COLO829 (cell line): Measurements from ENCODE around the gene HSPBAP1.
A peak's percentile ranks its signal among the peaks of the same experiment; 100 is the strongest.

Experiments used
- DNase-seq: peaks from one replicate; pipeline ENCODE4 v3.0.0; 2012; ENCODE audit warnings: low spot score

The HSPBAP1 gene, protein sequence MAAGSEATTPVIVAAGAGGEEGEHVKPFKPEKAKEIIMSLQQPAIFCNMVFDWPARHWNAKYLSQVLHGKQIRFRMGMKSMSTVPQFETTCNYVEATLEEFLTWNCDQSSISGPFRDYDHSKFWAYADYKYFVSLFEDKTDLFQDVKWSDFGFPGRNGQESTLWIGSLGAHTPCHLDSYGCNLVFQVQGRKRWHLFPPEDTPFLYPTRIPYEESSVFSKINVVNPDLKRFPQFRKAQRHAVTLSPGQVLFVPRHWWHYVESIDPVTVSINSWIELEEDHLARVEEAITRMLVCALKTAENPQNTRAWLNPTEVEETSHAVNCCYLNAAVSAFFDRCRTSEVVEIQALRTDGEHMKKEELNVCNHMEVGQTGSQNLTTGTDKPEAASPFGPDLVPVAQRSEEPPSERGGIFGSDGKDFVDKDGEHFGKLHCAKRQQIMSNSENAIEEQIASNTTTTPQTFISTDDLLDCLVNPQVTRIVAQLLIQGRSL

DNA sequence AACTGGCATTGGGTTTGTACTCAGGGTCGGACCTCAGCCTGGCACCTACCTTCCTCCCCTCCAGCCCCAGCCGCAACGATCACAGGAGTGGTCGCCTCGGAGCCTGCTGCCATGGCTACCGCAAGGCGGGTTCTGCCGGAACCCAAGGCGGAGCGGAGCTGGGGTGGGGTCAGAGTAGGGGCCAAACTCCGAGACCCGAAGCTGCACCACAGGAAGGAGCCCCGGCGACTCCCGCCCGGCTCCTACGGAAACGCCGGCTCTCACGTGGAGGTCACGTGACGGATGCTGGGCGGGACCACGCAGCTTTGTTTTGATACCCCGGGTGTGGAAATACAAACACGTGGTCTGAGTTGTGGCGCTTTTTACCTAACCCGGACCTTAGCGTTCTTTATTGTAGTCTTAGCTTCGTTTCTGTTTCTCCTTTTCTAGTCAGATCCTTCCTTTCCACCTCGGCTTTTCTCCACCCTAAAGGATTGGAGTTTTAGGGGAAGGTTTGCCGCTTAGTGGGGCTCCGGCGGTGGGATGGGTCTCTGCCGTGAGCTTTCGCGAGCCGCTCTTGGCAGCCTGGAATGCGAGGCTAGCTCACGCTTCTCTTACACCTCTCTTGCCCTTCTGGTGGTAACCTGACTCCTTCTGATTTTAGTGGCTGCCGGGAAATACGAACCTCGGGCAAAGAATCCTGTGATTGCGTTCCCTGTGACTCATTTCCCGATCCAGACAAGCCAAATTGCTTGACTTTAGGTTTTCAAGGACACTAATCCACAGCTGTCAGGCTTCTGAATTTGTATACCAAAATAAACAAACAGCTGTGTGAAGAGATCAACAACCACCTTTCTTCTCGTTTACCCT, at the start of gene HSPBAP1:
Gene HSPBAP1 (minus strand): TSS at position 264 of the 849 bp plus-strand sequence. CDS start 151 bp downstream, at position 113.
- DNase-seq = peak; percentile 93

DNA sequence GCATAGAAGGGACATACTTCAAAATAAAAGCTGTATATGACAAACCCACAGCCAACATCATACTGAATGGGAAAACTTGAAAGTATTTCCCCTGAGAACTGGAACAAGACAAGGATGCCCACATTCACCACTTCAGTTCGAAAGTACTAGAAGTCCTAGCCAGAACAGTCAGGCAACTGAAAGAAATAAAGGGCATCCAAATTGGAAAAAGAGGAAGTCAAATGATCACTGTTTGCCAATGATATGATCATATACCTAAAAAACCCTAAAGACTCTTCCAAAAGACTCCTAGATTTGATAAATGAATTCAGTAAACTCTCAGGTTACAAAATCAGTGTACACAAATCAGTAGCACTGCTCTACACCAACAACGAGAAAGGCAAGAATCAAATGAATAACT, 42.0 kb upstream of the HSPBAP1 start:
- no peak for DNase-seq

DNA sequence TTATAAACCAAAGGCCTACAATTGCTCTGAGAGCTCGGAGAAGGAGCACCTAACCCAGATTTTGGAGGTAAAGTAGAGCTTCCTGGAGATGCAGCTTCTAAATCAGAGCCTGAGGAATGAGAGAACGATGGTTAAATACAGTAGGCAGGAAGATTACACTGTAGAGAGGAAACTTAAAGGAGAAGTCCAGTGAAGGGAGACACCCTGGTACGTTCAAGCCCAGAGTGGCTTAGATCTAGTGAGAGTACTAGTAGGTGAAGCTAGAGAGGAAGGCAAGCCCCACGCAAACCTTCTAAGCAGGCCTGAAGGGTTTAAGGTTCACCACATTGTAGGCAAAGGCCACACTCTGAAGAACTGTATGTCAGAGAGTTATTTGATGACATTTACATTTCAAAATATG, 34.6 kb upstream of the HSPBAP1 start:
- DNase-seq = no peak

DNA sequence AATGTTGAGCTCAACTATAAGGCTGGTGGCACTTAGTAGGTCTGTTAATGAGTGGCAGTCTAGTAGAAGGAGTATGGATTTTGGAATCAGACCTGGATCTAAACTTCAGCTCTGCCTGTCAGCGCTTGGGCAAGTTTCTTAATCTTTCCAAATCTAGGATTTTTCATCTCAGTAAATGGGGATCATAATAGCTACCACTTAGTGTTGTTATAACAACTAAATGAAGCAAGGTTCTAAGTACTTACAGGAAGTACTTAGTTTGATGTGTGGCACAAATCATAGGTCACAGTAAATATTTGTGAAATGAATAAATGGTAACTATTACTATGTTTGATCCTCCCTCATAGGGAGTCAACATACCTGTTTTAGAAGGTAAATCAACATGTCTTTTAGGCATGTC, 32.6 kb upstream of the HSPBAP1 start:
- DNase-seq = no peak

DNA sequence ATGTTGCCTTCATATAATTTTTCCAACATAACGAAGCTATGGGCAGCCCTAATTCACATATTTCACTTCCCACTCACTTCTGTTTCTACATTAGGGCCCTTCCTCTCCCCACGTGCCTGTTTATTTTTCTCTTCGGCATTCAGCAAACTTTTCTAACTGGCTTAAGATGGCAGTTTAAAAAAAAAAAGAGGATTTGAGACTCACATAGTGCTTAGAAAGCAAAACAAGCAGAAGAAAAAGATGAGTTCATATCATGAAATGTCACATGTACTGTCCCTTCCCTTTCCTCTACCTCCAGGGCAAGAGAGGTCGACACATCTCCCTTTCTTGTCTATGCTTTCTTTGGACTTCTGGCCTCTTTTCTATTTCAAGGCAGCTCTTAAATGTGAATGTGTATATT, 31.8 kb upstream of the HSPBAP1 start:
- DNase-seq = no peak

DNA sequence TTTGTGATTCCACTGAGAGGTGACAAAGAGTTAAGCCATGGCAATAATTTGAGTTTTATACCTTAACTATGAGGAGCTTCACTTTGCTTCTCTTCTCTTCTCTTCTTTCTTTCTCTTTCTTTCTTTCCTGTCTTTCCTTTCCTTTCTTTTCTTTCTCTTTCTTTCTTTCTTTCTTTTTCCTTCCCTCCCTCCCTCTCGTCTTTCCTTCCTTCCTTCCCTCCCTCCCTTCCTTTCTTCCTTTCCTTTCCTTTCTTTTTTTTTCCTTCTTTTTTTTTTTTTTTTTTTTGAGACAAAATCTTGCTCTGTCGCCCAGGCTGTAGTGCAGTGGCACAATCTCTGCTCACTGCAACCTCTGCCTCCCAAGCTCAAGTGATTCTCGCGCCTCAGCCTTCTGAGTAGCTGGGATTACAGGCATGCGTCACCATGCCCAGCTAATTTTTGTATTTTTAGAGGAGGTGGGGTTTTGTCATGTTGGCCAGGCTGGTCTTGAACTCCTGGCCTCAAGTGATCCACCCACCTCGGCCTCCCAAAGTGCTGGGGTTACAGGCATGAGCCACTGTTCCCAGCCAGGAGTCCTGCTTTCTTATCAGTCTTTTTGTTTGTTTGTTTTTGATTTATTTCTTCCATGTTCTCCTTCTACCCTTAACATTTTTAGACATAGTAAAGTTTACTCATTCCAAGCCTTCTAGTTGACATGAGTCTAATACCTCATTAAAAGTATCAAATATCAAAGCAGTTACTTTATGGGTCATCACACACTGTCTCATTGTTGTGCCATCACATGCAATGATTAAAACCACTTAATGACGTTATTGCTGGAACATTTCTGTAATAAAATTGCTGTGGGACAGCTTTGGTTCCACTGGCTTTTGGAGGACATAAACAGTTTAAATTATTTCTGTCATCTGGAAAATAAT, 31.1 kb upstream of the HSPBAP1 start:
- peak; percentile 88 for DNase-seq

DNA sequence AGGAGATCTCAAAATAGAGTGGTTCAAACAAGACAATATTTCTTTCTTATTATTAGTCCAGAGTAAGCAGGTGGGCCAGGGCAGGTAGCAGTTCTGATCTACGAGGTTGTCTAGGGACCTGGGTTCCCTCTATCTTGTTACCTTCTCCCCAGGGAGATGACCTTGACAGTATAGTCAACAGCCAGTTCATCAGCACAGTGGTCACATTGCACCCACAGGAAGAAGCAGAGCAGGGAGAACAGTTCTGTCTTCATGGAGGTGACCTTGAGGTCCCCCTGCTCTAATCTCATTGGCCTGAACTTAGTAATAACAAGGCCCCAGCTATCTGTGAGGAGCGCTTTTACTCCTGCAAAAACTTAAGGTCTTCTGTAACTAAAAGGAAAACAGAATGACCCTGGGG, 23.0 kb upstream of the HSPBAP1 start:
- DNase-seq = no peak

DNA sequence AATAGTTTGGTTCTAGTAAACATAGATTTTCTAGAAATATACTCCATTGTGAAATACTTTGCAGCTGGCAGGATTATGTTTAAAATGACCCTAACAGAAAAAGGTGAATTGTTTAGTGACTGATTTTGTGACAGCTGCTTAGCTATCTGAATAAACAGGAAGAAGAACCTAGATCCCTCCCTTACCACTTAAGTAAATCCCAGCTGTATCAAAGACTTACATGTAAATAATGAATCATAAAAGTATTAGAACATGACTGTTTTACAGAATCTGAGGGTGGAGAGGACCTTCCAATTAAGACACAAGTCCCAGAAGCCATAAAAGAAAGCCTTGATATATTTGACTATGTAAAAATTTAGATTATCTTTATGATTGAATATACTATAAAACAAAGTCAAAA, 17.1 kb upstream of the HSPBAP1 start:
- DNase-seq = no peak

DNA sequence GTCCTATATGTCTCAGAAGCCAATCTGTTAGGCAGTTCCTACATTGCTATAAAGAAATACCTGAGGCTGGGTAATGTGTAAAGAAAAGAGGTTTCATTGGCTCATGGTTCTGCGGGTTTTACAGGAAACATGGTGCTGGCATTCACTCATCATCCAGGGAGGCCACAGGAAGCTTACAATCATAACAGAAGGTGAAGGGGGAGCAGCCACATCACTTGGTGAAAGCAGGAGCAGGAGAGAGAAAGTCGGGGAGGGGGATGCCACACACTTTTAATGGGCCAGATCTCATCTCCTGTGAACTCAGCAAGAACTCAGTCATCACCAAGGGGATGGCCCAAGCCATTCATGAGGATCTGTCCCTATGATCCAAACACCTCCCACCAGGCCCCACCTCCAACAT, 10.3 kb upstream of the HSPBAP1 start:
- no peak for DNase-seq

DNA sequence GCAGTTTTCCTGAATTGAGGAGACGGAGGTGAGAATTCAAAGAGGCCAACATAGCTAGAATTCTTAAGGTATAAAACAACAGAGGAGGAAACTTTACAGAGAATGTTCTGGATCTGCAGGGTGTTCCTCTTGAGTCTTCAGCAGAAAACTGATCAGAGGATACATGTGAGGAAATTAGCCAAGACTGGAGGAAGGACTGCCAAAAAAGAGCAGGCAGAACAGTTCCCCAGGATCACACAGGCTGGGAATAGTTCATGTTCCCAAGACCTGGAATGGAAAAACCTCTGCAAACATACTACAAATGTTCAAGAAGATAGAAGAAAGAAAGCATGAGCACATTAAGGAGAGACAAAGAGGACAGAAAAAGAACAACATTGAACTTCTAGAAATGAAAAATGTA, 8.7 kb upstream of the HSPBAP1 start:
- no peak for DNase-seq

DNA sequence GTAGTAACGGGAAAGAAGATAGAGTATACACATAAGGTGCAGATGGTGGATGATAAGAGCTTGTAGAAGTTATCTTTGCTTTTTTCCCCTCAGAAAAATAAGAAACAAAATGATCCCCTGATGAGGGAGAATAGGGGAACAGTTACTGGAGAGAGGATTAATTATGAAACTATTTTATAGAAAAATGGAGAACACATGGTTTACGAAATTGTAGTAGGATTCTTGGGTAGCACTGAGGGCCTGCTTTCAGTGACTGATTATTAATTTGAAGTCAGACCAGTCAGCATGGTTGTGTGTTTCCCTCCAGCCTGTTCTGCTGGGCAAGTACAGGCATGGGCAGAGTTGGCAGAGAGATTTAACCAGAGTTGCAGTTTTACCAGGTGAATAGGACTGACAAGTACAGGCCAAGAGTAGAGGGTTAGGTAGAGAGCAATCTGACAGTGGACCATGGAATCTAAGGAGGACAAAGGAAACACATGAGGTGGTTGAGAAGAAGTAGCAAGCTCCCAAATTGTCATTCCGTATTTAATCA, 7.1 kb upstream of the HSPBAP1 start:
- DNase-seq = no peak

DNA sequence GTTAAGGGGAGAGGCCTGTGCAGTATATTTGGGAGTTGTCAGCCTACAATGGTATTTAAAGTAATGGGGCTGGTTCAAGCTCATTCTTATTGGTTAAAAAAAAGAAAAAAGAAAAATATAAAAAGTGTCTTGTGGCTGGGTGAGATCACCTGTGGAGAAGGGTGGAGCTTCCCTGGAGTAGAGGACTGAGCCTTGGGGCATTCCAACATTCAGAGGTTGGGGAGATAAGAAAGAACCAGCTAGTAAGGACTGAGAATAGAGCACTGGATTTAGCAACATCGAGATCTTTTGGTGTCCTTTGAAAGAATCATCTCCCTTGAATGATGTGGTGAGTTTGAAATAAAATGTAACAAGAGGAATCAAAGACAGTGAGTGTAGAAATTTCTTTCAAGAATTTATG, 6.4 kb upstream of the HSPBAP1 start:
- no peak for DNase-seq

DNA sequence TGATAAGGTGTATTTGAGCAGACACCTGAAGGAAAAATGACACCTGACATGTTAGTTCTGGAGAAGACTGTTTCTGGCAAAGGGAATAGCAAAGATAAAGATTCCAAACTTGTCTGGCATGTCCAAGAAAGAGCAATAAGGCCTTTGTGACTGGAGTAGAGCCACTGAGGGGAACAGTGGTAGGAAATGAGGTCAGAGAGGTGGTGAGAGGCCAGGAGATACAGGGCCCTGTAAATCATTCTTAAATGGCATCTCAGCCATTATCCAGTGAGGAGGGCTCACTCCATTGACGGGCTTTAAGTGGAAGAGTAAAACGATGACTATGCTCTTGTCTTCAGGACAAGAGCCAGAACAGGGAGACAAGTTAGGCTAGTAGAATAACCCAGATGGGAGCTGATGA, 5.7 kb upstream of the HSPBAP1 start:
- no peak for DNase-seq

DNA sequence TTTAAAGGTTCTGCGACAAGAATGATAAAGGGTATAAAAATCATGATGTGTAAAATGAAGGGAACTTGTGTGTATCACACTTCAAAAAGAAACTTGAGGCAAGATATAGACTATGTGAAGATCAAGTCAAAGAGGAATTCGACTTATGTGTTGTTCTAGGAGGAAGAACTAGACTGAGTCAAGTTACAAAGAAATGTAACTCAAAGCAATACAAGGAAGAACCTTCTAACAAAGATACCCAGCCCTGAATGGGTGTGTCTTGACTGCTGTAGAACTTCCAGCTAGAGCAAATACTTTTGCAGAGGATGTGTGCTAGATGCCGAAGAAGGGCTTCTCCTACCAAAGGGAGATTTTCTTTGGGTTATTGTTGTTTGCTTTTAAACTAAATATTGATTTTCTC, 3.7 kb upstream of the HSPBAP1 start:
- no peak for DNase-seq

DNA sequence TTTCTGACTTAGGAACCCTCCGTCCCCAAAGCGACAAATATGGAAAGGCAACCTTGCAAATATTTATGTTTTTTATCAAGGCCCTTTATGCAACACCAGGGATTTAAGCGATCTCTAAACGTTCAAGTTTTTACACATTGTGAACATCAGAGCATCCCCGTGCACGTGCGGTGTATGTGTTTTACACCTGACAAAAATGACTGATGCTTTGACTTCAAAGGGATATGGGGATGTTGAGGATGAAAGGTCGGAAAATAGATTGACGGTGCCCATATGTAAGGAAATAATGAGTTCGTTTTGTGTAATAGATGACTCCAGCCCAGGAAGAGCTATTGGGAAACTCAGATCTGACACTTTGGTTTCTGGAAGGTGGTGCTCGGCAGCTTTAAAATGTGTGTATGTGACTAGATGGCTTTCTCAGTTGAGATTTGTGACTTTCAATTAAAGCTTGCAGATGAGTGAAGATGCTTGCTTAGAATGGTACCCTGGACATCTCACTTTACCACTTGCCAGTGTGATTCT, 2.1 kb upstream of the HSPBAP1 start:
- no peak for DNase-seq

DNA sequence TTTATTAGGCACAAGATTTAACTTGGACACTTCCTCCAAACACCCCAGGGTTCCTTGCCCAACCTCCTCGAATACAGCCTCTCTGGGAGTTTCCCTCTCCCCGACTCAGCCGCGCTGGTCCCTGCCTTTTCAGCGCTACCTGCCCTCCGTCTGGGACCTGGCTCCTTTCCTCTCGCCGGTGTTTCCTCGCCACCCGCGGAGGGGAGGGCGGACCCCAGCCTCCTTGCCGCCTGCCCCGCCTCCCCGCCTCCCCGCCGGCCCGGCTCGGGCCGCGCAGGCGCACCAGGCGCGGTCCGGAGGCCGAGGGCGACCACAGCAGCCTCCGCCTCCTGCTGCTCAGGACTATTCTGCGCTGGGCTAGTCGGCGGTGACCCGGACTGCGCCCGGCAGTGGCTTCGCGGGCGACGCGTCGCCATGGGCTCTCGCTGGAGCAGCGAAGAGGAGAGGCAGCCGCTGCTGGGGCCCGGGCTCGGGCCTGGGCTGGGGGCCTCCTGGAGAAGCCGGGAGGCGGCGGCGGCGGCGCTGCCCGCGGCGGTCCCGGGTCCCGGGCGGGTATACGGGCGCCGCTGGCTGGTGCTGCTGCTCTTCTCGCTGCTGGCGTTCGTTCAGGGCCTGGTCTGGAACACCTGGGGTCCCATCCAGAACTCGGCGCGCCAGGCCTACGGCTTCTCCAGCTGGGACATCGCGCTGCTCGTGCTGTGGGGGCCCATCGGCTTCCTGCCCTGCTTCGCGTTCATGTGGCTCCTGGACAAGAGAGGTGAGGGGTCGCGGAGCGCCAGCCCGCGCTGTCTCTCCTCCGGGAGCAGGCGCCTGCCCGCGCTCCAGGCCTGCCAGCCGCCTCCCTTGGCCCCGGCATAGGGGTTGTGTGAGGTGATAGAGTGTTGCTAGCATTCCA, 1.4 kb upstream of the HSPBAP1 start, which contains the start of gene SLC49A4:
Gene SLC49A4 (plus strand): TSS at position 291 of the 895 bp plus-strand sequence. CDS start 124 bp downstream, at position 415.
- peak; percentile 81 for DNase-seq

DNA sequence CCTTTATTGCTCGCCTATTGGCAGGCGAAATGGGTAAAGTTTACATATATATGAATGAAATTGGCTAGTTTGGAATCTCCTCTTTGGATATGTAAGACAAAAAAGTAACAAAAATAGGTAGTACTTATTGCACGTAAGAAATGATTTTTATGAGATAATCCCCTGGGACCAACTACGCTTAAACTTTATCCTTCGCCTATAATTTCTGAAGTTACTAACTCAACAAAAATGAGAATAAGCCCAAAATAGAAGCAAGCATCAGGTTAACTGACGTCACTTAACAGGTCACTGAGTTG, 800 bp upstream of the HSPBAP1 start:
- no peak for DNase-seq

DNA sequence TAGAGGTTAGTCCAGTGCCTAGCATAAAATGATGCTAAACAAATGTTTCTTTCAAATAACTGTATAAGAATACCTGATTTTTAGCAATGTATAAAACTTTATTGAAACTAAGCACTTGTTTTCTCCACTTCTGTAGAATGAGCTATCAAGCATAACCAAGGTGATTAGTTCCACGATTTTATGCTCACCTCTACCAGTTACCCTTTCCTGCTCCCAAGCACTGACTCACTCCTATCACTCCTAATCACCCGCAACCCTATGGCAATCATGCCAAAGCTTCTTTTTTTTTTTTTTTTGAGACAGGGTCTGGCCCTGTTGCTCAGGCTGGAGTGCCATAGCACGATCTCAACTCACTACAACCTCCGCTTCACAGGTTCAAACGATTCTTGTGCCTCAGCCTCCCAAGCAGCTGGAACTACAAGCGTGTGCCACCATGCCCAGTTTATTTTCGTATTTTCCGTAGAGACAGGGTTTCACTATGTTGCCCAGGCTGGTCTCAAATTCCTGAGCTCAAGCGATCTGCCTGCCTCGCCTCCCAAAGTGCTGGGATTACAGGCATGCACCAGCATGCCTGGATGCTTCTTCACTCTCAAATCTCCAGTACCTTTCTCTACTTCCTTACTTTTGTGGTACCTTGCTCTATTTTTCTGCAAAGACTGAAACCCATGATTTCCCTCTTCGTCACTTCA, 3.9 kb downstream of the HSPBAP1 start:
- no peak for DNase-seq

DNA sequence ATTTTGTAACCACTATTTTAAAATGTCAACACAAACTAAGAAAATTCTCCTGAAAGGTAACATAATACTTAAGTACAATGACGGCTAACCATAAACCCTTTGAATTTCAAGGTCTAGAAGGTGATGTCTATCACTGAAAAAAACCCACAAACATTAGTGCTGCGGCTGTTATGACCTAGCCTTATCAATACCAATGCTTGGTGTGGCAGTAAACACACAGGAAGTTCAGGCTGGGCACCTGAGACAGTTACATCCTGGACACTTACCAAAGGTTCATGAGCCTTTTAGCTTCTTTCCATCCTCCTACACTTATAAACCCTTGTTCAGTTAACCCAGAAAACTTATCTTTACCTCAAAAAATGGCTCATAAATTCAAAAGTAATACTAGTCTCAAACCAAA, 5.8 kb downstream of the HSPBAP1 start:
- no peak for DNase-seq

DNA sequence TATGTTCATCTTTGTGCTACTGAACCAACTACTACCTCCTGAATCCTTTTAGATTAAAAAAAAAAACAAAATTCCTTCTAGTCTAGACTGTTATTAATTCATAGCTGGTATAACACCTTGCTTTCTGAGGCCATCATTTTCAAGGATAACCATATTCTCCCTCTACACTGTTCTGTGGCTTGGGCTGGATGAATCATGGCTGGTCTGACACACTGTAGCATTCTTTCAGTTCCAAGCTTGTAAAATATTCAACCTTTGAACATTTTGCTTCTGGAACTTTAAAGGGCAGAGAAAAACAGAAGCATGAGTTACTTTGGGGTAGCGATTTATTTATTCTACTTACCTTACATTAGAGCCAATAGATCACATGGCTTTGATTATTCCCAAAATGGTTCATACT, 7.6 kb downstream of the HSPBAP1 start:
- DNase-seq = peak; percentile 56
